Anterior cingulate cortex (tissue), 58 donors: Measurements from ENCODE around the gene GCSAML.
"Not testable (repeated sequence)": the region's sequence is repeated elsewhere in the genome, so short reads cannot be mapped to it uniquely, and the experiment has no call there.

Source experiments
- DNase-seq, 58 donors: peaks; one replicate each; lab custom pipeline; 2025; lab: John Stamatoyannopoulos, UW

The GCSAML gene

DNA sequence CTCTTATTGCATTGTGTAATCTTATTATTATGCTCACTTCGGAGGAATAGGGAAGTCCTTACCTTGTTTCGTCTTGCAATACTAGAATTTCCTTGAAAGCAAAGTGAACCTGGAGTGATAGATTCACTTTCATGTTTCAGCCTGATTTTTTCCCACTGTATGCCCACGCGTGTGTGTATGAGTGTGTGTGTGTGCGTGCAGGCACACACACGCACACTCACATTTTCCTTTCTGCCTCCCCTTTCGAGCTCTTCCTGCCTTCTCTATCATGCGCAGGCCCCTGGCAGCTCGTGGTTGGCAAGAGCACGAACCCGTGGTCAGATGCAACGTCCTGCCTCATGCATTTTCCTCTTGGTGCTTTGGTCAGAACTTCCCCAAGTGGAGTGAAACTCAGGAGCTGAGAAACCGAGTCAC is at the start of gene GCSAML:
Gene GCSAML, plus strand, starts transcription at position 366 of the 414 bp plus-strand sequence. CDS start 58 bp downstream, outside the sequence.
- no peak for DNase-seq

DNA sequence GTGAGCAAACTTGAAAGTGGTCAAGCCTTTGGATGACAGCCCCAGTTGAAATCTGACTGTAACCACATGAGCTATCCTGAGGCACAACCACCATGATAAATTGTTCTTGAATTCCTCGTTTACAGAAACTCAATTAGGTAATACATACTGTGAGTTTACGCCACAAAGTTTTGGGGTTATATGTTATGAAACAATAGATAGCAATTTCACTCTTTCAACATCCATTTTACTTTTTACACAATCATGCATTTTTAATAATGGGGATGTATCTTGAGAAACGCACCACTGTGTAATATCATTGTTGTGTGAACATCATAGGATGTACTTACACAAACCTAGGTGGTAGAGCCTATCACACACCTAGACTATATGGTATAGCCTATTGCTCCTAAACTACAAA is 48.1 kb upstream of the GCSAML start:
- DNase-seq, result no peak

DNA sequence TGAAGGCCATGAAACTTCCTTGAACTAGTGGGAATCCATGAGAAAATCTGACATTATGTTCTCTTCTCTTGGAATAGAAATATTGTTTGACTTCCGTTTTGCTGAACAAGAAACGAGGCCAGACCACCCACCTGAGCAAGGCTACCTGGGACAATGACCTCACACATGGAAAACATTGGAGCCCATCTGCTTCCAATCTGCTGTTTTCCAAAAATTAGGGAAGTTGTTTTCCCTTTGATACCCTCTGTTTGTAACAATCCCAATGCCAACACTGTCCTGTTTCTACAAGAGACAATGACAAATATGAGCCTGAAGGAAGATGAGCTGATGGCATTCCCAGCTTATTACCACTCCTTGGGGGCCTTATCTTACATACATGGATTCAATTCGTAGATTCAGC is 42.1 kb upstream of the GCSAML start:
- no peak for DNase-seq

DNA sequence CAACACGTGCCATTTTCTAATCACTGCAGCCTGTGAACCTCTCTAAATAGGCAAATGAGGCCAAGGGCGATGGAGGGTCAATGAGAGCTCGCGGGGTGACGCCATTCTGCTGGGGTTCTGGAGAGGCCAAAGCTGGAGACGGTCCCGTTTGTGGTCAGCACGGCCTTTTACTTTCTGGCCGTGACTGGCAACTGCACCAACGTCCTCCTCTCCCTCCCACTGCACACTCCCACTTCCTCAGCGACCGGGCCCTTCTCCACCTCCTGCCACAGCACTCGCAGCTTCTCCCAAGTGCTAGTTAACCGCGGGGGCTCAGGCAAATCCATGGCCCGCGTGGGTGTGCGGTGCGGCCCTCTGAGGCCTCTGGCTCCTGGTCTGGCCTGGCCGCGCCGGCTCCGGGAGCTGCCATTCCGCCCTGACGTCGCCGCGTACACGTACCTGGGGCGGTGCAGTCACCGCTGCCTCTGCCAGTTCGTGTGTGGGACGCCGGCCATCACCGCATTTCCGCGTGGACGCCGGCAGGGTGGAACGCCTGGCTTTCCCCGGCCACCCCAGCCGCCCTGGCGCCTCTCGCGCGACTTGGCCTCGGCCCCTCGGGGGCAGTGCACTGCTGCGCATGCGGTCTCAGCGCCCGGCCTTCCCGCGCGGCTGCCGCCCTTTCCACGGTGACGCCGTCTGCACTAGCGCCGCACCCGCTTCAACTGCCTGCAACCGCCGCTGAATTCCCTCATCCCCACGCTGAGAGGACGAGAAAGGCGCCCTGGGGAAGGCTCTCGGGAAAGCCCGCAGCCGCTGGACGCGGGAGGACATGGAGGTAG is 30.9 kb upstream of the GCSAML start:
- DNase-seq, result no peak

DNA sequence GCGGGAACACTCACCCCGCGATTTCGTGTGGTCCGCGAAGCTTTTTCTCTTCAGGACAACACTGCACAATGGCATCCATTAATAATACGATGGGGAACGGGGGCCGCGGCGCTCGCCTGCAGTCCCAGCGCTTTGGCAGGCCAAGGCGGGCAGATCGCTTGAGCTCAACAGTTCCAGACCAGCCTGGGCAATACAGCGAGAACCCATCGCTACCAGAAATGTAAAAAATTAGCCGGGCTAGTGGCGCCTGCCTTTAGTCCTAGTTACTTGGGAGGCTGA is 30.4 kb upstream of the GCSAML start:
- DNase-seq, result no peak

DNA sequence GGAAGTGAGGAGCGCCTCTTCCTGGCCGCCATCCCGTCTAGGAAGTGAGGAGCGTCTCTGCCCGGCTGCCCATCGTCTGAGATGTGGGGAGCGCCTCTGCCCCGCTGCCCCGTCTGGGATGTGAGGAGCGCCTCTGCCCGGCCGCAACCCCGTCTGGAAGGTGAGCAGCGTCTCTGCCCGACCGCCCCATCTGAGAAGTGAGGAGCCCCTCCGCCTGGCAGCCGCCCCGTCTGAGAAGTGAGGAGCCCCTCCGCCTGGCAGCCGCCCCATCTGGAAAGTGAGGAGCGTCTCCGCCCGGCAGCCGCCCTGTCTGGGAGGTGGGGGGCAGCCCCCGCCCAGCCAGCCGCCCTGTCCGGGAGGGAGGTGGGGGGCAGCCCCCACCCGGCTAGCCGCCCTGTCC is 27.0 kb upstream of the GCSAML start:
- not testable (repeated sequence) for DNase-seq

DNA sequence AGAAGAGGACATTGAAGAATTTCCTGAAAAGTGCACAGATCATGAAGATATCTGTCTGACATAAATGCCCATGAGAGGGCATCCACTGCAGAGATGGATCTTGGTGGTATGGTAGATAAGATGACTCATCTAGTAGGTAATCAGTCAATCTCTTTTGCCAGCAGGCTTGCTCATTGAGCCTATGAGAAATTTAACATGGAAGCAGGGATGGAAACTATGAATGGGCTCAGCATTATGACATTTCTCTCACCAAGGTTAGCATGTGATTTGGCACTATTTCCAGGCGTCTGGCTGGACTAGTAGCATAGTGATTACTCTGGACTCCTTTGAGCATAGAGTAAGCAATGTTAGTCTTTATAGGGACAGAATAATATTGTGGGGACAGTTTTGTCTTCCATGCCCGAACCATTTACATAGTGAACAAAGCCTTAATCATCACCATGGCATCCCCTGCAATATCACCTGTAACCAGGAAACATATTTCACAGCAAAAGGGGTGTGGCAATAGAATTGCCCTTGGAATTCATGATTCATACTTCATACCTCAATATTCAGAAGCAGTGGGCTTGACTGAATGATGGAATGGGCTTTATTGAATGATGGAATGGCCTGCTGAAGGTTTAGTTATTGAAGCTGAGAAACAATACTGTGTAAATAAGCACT is 20.0 kb upstream of the GCSAML start:
- no peak for DNase-seq

DNA sequence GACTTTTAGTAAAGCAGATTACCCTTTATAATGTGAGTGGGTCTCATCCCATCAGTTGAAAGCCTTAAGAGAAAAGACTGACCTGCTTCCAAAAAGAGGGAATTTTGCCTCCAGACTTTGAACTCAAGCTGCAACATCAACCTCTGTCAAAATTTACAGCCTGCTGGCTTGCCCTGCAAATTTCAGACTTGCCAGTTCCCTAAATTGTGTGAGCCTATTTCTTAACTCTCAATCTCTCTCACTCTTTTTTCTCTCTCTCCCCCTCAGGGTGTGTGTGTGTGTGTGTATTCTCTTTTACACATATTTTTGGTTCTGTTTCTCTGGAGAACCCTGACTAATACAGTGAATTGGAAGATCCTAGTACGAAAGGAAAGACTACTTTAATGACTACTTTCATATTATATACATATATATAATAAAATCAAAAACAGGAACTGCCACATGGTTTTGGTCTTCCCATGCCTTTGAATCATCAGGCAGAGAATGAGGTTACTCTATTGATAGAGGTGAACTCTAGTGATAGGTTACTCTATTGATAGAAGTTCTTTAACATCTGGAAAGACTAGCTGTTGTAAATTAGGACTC is 19.1 kb upstream of the GCSAML start:
- no peak for DNase-seq

DNA sequence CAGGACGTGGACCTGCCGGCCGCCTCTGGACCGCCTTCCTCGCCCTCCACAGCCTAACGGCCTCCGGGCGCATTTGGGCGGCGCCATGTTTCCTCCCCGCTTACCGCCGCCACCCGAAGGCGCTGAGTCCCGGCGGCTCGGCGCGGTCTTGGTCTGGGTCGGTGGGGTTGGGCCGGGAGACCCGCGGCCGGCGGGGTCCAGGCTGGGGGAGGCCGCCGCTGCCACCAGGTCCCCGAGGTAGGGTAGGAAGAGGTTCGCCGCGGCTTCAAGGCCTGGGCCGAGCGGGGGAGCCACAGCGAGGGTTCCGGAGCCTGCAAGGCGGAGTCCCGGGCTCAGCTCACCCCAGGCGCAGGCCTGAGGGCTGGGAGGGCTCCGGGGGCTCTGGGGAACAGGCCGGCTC is 18.1 kb upstream of the GCSAML start:
- no peak for DNase-seq

DNA sequence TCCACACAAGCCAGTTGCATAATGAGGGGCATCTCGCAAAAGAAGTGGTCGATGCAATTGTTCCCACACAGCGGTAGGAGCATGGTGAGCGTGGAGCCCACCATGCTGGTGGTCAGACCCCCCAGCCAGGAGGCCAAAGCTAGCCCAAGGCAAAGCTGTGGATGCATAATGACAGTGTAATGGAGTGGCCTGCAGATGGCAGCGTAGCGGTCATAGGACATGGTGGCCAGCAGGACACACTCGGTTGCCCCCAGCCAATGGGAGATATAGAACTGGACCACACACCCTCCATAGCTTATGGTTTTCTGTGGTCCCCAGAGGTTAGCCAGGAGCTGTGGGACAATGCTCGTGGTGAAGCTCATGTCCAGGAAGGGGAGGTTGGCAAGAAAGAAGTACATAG is 17.0 kb upstream of the GCSAML start:
- DNase-seq, result no peak

DNA sequence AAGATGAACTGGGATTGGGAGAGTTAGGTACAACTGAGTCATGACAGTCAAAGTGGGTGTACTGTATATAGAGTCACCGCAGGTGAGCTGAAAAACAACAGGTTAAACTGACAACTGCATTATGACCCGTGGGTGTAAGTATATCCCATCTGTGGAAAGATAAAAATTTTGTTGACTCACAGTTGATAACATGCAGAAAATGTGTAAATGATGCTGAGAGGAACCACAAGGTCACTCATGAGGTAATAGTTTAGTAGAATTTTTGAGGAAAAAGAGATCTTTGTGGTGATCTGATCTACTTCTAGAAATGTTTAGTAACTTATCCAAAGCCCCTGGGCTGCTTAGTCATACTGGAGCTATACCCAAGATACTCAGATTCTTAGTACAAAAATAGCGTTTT is 13.5 kb upstream of the GCSAML start:
- DNase-seq, result no peak

DNA sequence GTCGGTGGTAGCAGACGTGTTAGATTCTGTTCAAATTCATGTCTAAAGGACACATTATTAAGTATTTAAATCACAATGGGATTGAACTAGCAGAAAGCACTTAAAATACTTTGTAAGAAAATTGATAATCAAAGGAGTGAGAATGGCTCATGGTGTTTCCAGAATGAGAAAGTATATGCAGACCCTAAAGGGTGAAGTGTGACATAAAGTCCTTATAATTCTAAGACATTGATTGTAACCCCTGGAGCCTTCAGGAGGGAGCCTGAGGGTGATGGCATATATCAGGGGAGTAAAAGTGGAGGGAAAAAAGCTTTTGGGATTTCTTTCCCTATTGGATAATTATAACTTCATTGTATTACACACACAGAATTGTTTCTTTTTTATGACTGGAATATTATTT is 12.6 kb upstream of the GCSAML start, which contains the start of gene OR2C3:
Gene OR2C3, minus strand, starts transcription at position 101 of the 400 bp plus-strand sequence. CDS start 3,929 bp downstream, outside the sequence.
- no peak for DNase-seq

DNA sequence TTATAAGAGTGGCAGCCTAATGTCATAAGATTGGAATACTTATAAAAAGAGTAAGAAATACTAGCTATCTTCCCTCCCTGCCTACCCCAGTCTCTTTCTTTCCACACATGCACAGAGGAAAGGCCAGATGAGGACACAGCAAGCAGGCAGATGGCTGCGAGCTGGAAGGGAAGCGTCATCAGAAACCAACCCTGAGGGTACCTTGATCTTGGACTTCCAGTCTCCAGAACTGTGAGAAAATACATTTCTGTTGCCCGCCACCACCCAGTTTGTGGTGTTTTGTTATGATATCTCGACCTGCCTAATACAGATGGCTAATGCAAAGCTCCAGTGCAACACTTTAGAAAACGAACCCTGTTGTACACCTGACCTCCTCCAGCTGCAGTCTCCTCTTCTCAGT is 10.4 kb upstream of the GCSAML start:
- DNase-seq, result no peak

DNA sequence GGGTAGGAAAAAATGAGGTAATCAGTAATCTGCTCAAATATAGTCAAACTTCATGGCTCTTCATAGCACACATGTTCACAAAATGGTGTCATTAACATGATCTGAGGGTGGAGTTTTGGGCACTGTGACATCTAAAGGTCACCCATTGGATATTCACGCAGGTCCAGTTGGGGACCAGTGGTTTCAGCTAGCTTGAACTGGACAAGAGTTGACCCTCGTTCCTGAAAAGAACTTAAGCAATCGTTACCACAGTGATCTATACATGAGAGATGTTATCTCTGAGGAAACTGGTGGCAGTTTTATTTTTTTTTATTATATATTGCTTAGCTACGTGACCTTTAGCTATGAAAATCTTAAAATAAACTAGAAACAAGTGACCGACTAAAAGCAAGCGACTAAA is 9.7 kb upstream of the GCSAML start:
- no peak for DNase-seq

DNA sequence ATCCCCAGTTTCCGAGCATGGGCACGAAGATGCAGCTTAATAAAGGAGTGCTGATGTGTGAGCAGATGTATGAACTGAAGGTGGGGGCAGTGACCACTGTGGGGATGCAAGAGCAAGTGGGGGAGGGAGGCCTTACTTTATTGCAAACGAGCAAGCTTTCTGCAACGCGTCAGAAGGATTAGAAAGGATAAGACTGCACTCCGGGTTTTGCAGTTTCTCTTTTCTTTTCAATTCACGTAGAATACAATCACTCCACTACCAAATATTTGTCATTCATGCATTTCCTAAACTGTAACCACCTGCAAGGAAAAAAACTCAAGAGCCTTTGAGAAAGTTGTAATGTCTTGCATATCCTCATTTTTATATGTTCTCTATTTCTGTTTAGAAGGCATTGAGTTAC is 8.4 kb upstream of the GCSAML start:
- no peak for DNase-seq

DNA sequence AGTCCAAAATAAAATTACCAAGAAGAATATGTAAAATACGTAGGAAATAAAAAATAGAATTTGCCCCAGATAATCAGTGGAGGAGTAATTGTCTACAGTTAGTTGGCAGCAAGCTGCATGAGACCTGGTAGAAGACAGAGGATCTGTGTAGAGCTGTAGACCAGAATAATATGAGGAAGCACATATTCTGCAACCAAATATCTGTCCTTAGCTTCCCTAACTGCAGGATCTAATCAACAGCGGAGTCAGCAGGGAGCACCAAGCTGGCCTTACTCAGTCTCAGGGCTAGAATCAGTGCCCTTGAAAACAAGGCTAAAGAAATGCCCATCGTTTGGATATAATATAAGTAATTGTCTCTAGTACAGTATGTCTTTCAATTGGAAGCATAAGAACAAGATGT is 6.1 kb upstream of the GCSAML start:
- DNase-seq, result no peak

DNA sequence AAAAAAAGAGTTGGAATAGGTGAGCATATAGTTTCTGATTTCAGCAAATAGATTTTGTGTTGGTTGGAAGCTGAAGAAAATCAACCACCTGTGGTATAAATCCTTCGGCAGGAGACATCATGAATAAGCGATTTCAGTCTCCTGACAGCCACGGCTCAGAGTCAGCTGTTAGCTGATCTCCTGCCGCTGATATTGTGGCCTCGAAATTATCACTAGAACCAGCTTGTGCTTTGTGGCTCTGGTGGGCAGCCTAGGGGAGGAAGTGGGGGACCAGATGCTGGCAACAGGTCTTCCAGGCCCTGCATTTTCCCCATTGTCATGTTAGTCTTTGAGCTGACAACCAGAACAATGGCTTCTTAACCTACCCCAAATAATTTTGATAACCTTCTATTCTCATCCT is 842 bp upstream of the GCSAML start:
- DNase-seq, result no peak

DNA sequence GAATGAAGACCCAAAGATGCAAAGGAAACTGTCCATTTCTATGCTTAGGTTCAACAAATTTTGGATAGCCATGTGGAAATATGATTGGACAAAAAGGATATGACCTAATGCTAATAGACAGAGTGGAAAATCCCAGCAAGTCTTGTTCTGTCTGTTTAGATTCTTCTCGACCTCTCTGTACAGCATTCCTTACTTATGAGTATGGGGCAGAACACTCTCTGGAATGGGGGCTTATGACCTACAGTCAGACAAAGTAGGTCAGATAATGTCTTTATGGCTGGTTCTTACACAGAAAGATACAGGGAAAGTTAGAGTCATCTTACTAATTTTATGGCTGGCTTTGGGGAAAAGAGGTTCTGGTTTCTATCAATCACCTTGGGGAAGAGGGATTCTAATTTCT is 2.8 kb downstream of the GCSAML start:
- DNase-seq, result no peak

DNA sequence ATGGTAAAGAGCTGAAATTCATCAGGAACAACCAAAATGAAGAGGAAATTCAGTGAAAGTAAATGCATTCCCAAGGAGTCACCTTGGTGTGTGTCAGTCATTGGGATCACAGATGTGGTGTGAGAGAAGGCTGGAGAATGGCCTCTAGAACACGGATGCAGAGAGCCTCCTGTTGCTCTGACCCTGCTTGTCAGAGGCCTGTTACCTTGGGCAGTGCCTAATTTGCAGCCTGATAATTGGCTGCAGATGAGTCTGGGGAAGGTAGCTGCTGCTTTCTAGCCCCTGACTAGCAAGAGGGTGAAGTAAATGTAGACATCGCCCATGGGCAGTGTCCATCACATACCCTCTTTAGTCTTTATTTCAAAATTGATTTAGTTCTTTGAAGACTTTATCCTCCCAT is 3.3 kb downstream of the GCSAML start:
- no peak for DNase-seq

DNA sequence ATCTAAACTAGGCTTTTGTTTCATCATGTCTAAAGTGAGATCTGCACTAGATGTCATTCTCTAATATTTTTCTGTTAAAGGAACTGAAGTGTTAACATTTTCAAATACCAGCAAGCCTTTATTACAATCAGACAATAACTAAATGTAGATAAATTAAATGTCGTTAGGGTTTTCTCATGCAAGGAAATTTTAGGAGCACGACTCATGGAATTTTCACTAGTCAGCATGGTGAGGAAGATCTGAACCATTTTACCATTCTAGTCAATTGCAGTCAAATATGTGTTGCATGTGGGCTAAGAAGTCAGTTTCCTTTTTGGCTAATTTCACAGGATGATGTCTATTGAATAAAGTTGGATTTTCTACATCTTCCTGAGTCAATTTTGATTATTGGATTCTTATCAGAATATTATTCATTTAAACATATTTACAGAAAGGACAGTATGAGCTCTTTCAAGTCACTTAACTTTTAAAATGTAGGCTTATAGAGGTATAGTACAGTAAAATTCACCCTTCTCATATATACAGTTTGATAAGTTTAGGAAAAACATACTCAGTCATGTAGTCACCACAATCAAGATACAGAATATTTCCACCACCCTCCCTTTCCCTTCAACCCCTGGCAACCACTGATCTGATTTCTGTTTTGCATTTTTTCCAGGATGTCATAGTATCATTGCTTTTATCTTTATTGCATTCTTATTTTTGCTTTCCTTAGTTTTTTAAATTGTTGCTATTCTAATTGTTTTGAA is 9.2 kb downstream of the GCSAML start:
- no peak for DNase-seq

DNA sequence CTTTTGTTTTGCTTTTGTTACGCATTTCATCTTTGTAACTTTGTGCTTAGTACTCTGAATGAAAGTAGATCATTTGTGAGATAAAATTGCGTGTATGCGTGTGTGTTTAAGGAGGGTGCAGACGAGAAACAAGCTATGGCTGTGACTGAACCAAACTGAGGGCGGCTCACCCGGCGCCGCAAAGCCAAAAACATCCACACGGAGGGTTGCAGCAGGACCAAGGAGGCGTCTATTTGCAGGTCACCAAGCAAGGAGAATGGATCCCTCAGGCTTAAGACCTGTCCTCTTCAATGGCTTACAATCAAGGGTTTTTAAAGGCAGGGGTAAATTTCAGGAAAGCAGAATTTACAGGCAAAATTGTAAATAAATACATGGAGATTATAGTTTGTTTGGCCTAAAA is 12.8 kb downstream of the GCSAML start:
- no peak for DNase-seq
